ENCODE results near the gene NF2.

The NF2 gene

DNA sequence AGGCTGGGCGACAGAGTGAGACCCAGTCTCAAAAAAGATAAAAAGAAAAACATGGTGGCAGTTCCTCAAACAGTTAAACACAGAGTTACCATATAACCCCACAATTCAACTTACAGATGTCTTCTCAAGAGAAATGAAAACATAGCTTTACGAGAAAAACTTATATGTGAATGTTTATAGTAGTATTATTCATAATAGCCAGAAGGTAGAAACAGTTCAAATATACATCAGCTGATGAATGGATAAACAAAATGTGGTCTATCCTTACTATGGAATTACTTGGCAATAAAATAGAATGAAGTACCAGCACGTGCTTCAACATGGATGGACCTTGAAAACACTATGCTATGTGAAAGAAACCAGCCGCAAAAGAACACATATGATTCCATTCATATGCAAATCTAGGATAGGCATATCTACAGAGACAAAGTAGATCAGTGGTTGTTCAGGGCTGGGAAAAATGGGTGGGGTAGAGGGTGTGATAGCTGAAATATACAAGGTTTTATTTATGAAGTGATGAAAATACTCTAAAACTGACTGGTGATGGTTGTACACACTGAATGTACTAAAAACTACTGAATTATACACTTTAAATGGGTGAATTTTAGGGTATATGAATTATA, 12.4 kb downstream of the NF2 start:
- H3K27ac Mint-ChIP-seq, result no peak overlapping the region
- H3K27me3 Mint-ChIP-seq, result no peaks in the 10 kb centered on the region
- peaks cover 34% of the 10 kb centered on the region for H3K4me1 Mint-ChIP-seq
- no peaks in the 10 kb centered on the region for H3K9me3 Mint-ChIP-seq
- H3K4me3 Mint-ChIP-seq, result no peak overlapping the region
- ATAC-seq, result no peak
- no peak for DNase-seq
- peaks cover 2% of the 10 kb centered on the region for H3K36me3 Mint-ChIP-seq (ENCODE audit: low read depth)

DNA sequence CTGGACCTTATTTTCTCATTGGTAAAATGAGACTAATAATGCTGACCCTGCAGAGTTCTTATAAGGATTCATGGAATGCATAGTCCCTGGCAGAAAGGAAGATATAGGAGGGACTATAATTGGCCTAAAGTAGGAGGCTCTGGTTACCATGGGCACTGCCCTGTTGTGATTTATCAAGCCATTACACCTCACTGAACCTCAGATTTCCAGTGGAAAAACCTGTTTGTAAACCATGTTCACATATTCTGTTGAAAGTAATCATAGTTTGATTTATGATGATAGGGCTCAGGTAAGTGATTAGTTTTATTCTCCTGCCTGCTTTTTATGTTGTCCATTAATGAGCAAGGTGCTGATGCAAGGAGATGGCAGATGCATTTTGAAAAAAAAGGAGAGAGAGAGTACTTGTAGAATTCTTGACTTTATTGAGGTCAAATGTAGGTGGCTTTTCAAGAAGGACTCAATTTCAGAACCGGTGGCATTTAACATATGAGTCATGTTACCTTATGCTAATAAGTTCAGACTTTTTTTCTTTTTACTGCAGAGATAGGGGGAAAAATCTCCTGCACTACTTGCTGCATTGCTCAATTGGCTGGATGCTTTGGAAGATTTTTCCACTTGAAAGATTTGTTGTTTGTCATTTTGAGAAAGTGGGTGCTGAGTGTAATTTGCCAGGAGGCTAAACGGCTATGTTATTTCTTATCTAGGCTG, 14.6 kb downstream of the NF2 start:
- H3K36me3 Mint-ChIP-seq (ENCODE audit: low read depth), result no peaks in the 10 kb centered on the region
- peak overlapping the region; percentile 63 for H3K27ac Mint-ChIP-seq
- H3K4me3 Mint-ChIP-seq, result no peak overlapping the region
- H3K27me3 Mint-ChIP-seq, result no peaks in the 10 kb centered on the region
- ATAC-seq, result peak; percentile 82
- H3K9me3 Mint-ChIP-seq, result no peaks in the 10 kb centered on the region
- DNase-seq, result no peak
- H3K4me1 Mint-ChIP-seq, result peaks cover 49% of the 10 kb centered on the region

- H3K27ac Mint-ChIP-seq, result peak overlapping the region; percentile 41
- no peak for ATAC-seq
- H3K9me3 Mint-ChIP-seq, result no peaks in the 10 kb centered on the region
- peaks cover 74% of the 10 kb centered on the region for H3K4me1 Mint-ChIP-seq
- DNase-seq, result no peak
- H3K36me3 Mint-ChIP-seq (ENCODE audit: low read depth), result no peaks in the 10 kb centered on the region
- H3K27me3 Mint-ChIP-seq, result no peaks in the 10 kb centered on the region
- H3K4me3 Mint-ChIP-seq, result no peak overlapping the region
Observed at GRCh38 chr22:29621761-29622526, 18.5 kb downstream of the NF2 start.

DNA sequence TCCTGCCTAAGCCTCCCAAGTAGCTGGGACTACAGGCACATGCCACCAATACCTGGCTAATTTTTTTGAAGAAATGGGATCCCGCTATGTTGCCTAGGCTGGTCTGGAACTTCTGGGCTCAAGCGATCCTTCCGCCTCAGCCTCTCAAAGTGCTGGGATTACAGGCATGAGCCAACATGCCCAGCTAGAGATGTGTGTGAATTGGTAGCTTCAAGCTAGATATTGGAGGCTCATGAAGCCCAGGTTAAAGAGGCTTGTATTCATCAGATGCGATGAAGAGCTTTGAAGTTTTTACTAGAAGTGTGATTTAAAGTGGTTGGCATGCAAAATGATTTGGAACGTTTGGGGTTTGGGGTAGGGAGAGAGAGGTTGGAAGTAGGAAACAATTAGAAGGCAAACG, 19.6 kb downstream of the NF2 start:
- H3K9me3 Mint-ChIP-seq, result no peaks in the 10 kb centered on the region

GRCh38 chr22:29623553-29624169, 20.2 kb downstream of the NF2 start:
- Mint-ChIP-seq H3K27ac (peak overlapping the region; percentile 67), H3K9me3 (no peaks in the 10 kb centered on the region), H3K4me1 (peaks cover 61% of the 10 kb centered on the region), H3K27me3 (no peaks in the 10 kb centered on the region), H3K36me3 (ENCODE audit: low read depth) (peaks cover 2% of the 10 kb centered on the region), H3K4me3 (no peak overlapping the region)
- DNase-seq (no peak), ATAC-seq (no peak)

More for the DNA sequence above, 19.6 kb downstream of the NF2 start:
- Mint-ChIP-seq H3K27ac (peak overlapping the region; percentile 67), H3K27me3 (no peaks in the 10 kb centered on the region), H3K4me3 (no peak overlapping the region), H3K4me1 (peaks cover 64% of the 10 kb centered on the region), H3K36me3 (ENCODE audit: low read depth) (no peaks in the 10 kb centered on the region)
- DNase-seq, result no peak
- no peak for ATAC-seq

DNA sequence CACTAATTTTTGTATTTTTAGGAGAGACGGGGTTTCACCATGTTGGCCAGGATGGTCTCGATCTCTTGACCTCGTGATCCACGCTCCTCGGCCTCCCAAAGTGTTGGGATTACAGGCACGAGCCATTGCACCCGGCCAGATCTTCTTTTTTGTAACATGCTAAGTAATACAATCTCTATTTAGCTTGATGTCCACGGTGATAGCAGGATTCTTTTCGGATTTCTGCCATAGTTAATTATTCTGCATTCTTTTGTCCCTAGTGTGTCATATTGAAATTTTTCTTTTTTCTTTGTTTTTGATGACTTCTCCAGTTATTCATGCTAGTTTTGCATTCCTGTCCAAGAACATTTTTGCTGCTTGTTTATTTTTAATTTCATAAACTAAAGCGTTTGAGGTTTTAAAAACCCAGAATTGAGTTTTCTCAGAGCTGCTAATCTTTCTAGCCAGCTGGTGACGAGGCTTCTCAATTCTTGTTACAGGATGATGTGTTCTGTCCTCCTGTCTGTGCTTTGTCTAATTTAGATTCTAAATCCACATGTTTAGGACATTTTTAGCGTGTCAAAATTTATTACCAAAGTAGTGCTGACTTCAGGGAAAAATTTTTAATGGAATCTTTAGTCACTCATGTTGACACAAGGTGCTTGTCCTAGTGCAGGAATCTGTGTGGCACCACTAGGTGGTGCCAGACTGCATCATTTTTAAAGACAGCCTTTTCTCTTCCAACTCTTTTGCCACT, 21.8 kb downstream of the NF2 start:
- peaks cover 55% of the 10 kb centered on the region for H3K4me1 Mint-ChIP-seq
- peak overlapping the region; percentile 61 for H3K27ac Mint-ChIP-seq
- peaks cover 2% of the 10 kb centered on the region for H3K36me3 Mint-ChIP-seq (ENCODE audit: low read depth)
- no peaks in the 10 kb centered on the region for H3K9me3 Mint-ChIP-seq
- peak; percentile 43 for ATAC-seq
- peak; percentile 32 for DNase-seq
- H3K27me3 Mint-ChIP-seq, result no peaks in the 10 kb centered on the region
- no peak overlapping the region for H3K4me3 Mint-ChIP-seq

GRCh38 chr22:29626497-29627195, 23.2 kb downstream of the NF2 start:
- ATAC-seq (no peak), DNase-seq (no peak)
- Mint-ChIP-seq H3K27me3 (no peaks in the 10 kb centered on the region), H3K27ac (no peak overlapping the region), H3K9me3 (no peaks in the 10 kb centered on the region), H3K36me3 (ENCODE audit: low read depth) (peaks cover 2% of the 10 kb centered on the region), H3K4me1 (peaks cover 51% of the 10 kb centered on the region), H3K4me3 (no peak overlapping the region)

GRCh38 chr22:29627196-29627535, 23.7 kb downstream of the NF2 start:
- ATAC-seq (no peak), DNase-seq (no peak)
- Mint-ChIP-seq H3K27me3 (no peaks in the 10 kb centered on the region), H3K4me1 (peaks cover 48% of the 10 kb centered on the region), H3K4me3 (no peak overlapping the region), H3K27ac (no peak overlapping the region), H3K9me3 (no peaks in the 10 kb centered on the region), H3K36me3 (ENCODE audit: low read depth) (peaks cover 2% of the 10 kb centered on the region)

GRCh38 chr22:29628996-29629902, 25.8 kb downstream of the NF2 start:
- Mint-ChIP-seq H3K27ac (no peak overlapping the region), H3K9me3 (no peaks in the 10 kb centered on the region), H3K36me3 (ENCODE audit: low read depth) (peaks cover 2% of the 10 kb centered on the region), H3K4me1 (peaks cover 42% of the 10 kb centered on the region), H3K27me3 (no peaks in the 10 kb centered on the region), H3K4me3 (no peak overlapping the region)
- DNase-seq (no peak), ATAC-seq (no peak)

DNA sequence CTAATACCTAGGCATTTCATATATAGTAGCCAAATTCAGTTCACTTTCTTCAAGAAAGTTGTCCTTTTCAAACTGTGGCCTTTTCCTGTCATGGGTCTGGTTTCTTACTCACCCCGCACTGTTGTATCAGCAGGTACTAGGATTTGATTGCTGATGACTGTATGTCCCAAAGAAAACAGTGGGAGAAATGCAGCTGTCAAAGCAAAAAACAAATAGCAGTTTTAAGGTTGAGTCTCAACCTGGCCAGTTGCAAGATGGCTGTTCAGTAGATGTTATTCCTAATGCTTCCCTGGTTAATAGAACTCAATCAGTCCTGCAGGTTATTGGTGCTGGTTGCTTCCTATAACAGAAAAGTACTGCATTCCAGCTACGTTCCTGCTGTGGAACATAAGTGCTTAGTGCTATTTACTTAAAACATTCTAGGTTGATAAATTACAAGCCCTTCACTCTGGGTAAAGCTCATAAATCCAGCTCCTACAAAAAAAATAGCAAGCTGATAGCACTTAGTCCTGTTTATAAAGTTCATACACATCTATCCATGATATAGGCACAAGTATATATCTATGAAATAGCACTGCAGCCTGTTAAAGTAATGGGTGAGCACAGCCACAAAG, 26.6 kb downstream of the NF2 start:
- ATAC-seq (no peak), DNase-seq (no peak)
- Mint-ChIP-seq H3K4me3 (no peak overlapping the region), H3K27me3 (no peaks in the 10 kb centered on the region), H3K9me3 (no peaks in the 10 kb centered on the region), H3K36me3 (ENCODE audit: low read depth) (peaks cover 2% of the 10 kb centered on the region), H3K4me1 (peaks cover 34% of the 10 kb centered on the region), H3K27ac (no peak overlapping the region)

- no peak for DNase-seq
- ATAC-seq, result no peak
- Mint-ChIP-seq H3K4me3 (no peak overlapping the region), H3K4me1 (peaks cover 27% of the 10 kb centered on the region), H3K27me3 (no peaks in the 10 kb centered on the region), H3K9me3 (no peaks in the 10 kb centered on the region), H3K36me3 (ENCODE audit: low read depth) (peaks cover 2% of the 10 kb centered on the region), H3K27ac (no peak overlapping the region)
Observed at GRCh38 chr22:29630987-29631386, 27.6 kb downstream of the NF2 start.

- H3K9me3 Mint-ChIP-seq, result no peaks in the 10 kb centered on the region
- H3K27me3 Mint-ChIP-seq, result no peaks in the 10 kb centered on the region
- ATAC-seq, result no peak
- no peak for DNase-seq
- no peak overlapping the region for H3K4me3 Mint-ChIP-seq
- no peak overlapping the region for H3K27ac Mint-ChIP-seq
- H3K36me3 Mint-ChIP-seq (ENCODE audit: low read depth), result peaks cover 2% of the 10 kb centered on the region
- H3K4me1 Mint-ChIP-seq, result peaks cover 25% of the 10 kb centered on the region
Observed at GRCh38 chr22:29631725-29632124, 28.3 kb downstream of the NF2 start.

DNA sequence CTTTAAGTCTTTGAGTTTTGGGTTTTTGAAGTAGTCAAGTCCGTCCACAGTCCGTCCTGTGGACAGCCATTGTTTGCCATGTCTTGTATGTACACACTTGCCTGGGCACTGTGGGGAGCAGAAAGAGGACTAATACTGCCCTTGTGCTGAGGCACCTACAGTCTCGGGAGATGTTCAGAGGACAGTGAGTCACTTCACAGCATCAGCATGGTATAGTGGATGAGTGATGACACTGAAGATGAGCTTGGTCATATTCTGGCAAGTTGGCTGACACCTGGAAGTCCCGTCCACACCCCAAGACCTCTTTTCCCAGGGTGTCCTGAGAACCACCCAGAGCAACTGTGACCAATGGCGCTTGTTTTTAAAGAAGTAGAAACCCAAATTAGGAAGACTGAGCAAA, 29.2 kb downstream of the NF2 start:
- H3K27ac Mint-ChIP-seq, result no peak overlapping the region
- H3K9me3 Mint-ChIP-seq, result no peaks in the 10 kb centered on the region
- H3K4me3 Mint-ChIP-seq, result no peak overlapping the region
- peaks cover 23% of the 10 kb centered on the region for H3K4me1 Mint-ChIP-seq
- ATAC-seq, result no peak
- no peaks in the 10 kb centered on the region for H3K27me3 Mint-ChIP-seq
- peaks cover 2% of the 10 kb centered on the region for H3K36me3 Mint-ChIP-seq (ENCODE audit: low read depth)
- no peak for DNase-seq
